ENCODE data around the gene POC5.

Gene POC5

DNA sequence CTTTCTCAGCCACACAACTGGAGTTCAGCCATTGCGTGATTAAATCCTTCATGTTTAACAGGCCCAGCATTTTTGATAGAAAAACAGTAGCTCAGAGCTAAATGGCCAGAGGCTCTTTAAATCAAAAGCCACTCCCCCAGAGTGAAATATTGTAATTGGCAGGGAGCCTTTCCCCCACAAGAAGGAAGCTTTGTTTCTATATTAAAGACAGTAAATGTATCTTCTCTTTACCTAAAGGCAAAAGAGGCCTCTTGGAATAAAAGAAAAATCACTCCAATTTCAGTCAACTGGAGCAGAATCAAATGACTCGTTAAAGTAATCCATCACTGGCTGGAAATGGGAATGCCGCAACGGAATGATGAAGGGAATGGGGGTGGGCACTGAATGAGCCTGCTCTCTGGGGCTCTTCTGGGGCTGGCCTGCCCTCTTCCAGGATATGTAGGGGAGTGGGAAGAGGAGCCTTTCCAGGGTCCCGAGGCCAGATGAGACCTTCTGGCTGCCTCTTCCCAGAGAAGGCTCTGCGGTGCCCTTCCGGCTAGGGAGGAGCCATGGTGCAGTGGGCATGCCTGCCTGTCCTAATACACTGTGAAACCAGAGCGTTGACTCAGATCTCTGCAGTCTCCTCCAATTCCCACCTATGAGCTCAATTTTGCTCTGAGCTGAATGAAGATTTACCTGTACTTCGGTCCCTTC, 60.8 kb downstream of the POC5 start:
- DNase-seq, result no peak

DNA sequence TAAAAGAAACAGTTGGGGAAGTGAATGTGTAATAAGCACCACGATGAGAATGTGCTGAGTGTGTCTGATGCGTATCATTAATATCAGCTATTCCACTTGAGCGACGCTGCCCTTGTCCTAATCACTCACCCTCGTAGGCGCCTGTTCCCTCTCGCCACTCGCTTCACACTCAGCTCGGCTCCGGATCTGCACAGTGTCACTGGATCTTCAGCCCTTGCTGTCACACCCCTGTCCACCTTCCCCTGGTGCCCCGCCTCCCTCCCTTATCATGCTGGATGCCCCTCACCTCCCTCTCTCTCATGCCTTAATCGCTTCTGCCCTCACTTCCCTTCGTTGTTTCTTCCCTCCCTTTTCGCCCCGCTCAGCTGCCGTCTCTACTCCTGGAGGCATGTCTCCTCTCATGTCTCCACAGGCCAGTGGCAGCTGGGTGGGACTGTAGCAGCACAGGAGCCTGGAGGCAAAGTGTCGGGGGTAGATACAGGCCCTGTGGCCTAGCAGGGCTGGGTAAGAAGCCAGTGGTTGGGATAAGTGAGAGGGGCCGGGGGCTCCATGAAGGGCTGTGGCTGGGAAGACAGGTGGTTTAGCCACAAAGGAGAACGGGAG, 62.4 kb downstream of the POC5 start:
- no peak for DNase-seq

DNA sequence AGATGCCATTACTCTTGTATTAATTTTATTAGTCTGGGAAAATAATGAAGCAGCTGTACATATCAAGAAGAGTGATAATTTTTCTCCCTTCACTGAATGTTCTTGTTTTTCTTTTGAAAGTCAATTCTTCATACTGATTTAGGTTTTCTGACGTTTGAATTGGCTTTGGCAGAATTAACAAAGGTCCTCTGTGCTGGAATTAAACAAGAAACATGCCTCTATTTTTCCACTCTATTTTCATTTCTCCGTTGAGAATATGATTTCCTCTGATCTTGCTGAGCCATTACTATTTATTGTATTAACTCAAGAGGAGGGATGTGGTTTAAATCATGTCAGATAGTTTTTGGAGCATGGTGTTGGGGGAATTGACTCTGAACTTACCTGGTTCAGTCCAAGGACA, 63.7 kb downstream of the POC5 start:
- DNase-seq, result no peak

DNA sequence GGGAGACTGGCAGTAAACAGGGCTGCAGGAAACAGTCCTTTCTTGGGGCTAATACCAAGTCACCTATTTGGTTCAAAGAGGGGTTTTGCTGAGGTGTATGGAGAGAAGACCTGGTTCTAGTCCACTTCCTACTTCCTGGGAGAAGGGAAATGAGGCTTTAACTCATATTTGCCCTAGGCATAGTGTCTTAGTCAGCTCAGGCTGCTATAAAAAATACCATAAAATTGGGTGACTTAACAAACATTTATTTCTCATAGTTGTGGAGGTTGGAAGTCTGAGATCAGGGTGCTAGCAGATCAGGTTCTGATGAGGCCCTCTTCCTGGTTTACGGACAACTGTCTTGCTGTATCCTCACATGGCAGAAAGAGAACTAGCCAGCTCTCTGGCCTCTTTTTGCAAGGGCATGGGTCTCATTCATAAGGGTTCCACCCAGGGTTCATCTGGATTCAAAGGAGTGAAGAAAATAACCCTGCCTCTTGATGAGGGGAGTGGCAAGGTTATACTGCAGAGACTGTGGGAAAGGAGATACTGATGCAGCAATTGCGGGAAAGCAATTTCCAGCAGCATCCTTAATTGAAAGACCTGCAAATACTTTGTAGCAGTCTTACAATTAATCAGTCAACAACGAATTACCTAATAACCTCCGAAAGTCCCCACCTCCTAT, 65.5 kb downstream of the POC5 start:
- no peak for DNase-seq

DNA sequence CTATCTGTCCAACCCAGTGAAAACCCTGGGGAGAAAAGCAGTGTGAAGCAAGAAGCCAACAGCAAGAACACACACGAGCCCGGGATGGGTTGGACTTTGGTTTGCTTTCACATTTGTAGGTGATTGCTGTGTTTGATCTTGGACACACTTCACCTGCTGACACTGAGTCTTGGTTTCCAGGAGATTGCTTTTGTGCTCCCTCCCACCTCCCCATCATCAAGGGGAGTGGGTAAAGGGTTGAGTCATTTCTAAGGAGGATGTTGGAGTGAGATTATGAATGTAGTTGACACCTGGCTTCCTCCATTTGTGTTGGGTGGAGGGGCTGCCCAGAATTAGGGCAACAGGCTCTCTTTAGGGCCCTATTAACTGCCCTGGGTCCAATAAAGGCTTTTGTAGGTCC, 68.5 kb downstream of the POC5 start:
- DNase-seq, result no peak

DNA sequence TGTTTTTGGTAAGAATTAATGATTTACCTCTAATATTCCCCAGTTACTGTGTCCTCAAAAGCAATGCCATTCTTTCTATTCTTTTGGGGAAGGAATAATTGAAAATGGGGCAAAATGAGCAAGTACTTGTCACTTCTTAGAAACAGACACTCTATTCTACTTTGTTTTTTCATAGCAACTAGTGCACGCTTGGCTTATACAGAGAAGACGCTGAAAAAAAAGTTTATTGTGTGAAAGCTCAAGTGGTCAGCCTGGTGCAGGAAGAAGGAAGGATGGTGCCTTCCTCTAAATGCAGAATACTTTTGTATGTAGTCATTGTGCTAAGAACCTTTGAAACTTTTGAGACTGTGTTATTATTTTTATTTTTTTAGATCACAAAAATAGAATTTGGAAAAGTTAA, 76.4 kb downstream of the POC5 start:
- no peak for DNase-seq

DNA sequence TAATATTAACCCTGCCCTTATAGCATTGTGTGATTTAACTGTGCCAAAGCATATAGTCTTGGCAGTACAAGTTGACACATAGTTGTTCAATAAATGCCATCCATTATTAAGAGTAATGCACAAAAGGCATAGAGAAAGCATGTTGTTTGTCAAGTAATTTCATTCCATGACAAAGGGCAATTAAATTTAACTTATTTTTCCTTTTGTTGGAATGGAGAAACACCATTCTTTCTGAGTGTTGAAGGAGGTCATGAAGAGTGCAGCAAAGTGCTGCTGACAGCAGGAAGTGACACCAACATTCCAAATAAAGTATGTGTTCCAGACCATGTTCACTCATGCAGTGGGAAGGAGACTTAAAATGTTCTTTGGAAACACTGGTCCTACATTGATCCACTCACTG, 76.8 kb downstream of the POC5 start:
- DNase-seq, result no peak

DNA sequence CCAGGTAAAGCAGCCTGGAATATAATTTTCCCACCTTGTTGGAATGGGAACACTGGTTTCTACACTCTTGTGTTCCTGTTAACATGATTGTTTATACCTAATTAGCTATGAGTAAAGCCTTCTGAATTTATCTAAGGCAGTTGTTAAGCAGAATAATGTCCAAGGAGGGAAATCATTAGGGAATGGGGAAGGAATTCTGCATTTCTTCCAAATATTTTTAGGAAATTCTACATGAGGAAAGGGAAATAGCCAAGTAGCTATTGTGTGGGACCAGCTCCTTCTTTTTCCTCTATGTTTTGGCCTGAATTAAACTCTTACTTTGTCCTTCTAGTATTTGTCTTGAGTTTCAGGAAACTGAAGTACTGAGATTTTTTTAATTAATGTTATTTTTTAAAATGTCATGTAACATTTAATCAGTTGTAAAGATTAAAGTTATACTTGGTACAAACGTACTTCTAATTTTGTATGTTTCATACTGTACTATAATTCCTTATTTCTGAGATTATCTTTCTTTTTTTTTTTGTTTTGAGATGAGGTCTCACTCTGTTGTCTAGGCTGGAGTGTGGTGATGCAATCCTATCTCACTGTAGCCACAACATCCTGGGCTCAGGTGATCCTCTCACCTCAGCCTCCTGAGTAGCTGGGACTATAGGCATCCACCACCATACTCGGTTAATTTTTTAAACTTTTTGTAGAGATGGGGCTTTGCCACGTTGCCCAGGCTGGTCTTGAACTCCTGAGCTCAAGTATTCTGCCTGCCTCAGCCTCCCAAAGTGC, 77.5 kb downstream of the POC5 start:
- no peak for DNase-seq

DNA sequence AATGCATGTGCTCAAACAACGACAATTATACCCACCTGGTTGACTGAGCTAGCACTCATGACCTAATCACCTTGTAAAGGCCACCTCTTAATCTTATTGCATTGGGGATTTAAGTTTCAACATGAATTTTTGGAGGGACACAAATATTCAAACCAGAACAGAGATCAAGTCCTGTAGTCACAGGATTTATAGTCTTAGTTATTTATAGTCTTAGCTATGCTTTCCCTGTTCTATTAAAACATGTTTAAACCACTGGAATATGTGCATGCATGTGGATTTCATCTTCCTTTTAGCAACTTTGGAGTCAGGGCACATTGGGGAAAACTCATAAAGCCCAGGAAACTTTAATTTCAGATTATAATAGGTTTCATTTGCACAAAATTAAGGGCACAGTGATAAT, 79.3 kb downstream of the POC5 start:
- DNase-seq, result no peak

DNA sequence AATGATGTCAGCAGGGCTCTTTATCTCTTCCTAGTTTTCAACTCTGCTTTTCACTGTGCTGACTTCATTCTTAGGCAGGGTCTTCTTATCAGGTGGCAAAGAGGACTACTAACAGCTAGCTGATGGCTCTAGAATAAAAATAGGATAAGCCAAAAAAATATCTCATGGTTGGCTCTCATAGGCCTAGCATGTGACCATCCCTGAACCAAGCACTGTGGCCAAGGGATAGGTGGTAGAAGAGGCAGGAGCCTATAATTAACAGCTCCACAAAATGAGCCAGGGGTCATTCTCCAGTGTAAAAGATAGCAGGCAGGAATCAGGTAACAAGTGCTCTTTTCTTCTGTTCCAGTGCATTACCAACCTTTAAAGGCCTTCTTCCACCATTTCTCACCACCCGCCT, 84.9 kb downstream of the POC5 start:
- no peak for DNase-seq

DNA sequence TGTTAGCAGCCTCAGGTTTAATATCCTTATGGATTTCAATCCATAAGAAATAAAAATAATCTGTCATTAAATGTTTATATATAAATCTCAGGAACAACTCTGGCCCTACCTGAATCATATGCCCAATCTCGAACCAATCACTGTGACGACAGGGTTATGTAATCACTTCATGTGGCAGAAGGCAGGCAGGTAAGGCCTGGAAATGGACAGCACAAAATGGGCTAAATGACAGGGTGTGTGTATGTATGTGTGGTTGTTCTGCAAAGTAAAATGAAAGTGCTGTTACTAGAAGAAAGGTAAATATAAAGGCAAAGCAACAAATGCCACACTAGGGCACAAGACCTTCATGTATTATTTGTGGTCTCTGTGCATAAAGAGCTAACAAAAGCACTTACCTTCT, 86.4 kb downstream of the POC5 start:
- no peak for DNase-seq

DNA sequence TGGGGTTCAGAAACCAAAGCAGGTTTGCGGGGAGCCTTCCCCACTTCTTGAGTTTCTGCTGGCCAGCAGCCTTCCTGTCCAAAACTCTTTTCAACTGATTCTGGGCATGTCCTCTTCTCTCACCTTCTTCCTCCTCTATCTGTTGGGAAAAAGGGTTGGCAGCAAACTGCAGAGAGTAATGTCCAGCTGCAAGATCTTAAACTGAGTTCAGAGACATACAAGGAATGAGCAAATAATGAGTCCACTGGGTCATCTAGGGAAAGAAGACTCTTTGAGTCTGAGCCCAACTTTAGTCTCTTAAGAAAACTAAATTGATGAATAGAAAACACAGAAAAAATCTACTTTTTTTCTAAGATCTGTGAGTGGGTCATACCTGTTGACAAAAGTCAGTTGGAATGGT, 89.4 kb downstream of the POC5 start:
- DNase-seq, result no peak

DNA sequence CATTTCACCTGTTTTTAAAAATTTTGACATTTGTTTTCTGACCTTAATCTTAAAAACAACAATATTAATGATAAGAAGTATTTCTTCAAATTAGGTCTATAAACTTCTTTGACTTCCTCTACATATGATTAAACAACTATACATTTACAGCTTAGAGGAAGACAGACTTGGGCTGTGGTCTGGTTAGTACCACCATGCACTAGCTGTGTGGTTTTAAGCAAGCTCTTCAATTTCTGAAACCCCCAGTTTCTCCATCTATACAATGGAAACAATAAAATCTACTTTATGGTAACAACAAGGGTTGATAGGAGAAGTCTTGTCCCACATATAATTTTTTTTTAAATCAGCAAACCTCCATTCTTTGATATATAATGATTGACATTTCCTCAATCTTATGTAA, 90.3 kb downstream of the POC5 start:
- no peak for DNase-seq

Data from activated CD8-positive, alpha-beta memory T cell treated with anti-CD3 and anti-CD28 coated beads for 24 hours (primary cell).